Spleen (tissue), 7 donors: ENCODE data around the gene PRRT4.

Experiments used
- CTCF ChIP-seq, 11 experiments: fragments of 200-600 bp in 7 of 11; fragments of 450-650 bp in 4 of 11; sonication (generic) in 4 of 11; IDR thresholded peaks in 8 of 11; conservative IDR thresholded peaks in 3 of 11; 1 replicate in 7 of 11; 2 replicates in 4 of 11; pipeline versions ENCODE4 v1.4.0 to v1.8.0; 2016 to 2021; ENCODE audit warnings: antibody characterized with exemption in 11 of 11, inconsistent platforms in 4 of 11, mild to moderate bottlenecking in 1 of 11
- POLR2A ChIP-seq, 3 donors: fragments of 450-650 bp; IDR thresholded peaks; one replicate each; pipeline ENCODE4 v1.5.1; 2017; ENCODE audit warnings: antibody characterized with exemption in 3 of 3, mild to moderate bottlenecking in 1 of 3
- donor health status: DM: no; HTN: no; CAD: no; lungs with moderate emphysema.
- donor health status: DM: no; HTN: no; CAD: no.
- donor health status: DM: no; HTN: no; CAD: no.

- TF ChIP-seq CTCF (IDR thresholded peaks at IDR 0.05 in 8 of 11, conservative IDR thresholded peaks at IDR 0.05 in 3 of 11) (no peak), POLR2A (IDR thresholded peaks at IDR 0.05) (no peak)
These were observed 47.5 kb upstream of the PRRT4 start for GRCh38 chr7:128408709-128409595.
